ENCODE data around the gene FHIT. TPM values are rescaled to one million over a fixed set of nuclear protein-coding genes. Genes with fewer than 3 reads are reported as not detected.

FHIT gene
- total and polyA plus RNA-seq, 4 donors: 2.6 to 21.3 (median 8.7) TPM

GRCh38 chr3:59884409-59884808 is 1366.8 kb downstream of the FHIT start:
- TF ChIP-seq CTCF (IDR thresholded peaks at IDR 0.05; ENCODE audit: control extremely low read depth, extremely low read depth): no peak
- Histone ChIP-seq H3K9me3 (ENCODE audit: control insufficient read depth in 4 of 4, insufficient read depth in 3 of 4, low read length in 3 of 4) (no peaks in the 10 kb centered on the region), H3K4me1 (ENCODE audit: control insufficient read depth in 5 of 5, insufficient read depth in 5 of 5, low read length in 5 of 5) (no peaks in the 10 kb centered on the region), H3K36me3 (ENCODE audit: control insufficient read depth in 4 of 4, insufficient read depth in 4 of 4, low read length in 4 of 4) (no peaks in the 10 kb centered on the region), H3K9ac (ENCODE audit: insufficient read depth in 1 of 2, low read length in 2 of 2) (no peak overlapping the region), H3K27ac (ENCODE audit: low read depth in 1 of 2, low read length in 1 of 2) (no peak overlapping the region), H3K4me3 (no peak overlapping the region), H3K27me3 (ENCODE audit: control insufficient read depth in 3 of 3, insufficient read depth in 3 of 3, low read length in 2 of 3) (peaks cover 0 to 2% (median 0%) of the 10 kb centered on the region in 3 donors)
- no peak for ATAC-seq (ENCODE audit: insufficient read depth, low FRiP score)
- DNase-seq: no peak
- WGBS, 2 donors: 32 to 70% methylated on average over 2 of the region's 2 CpGs

DNA sequence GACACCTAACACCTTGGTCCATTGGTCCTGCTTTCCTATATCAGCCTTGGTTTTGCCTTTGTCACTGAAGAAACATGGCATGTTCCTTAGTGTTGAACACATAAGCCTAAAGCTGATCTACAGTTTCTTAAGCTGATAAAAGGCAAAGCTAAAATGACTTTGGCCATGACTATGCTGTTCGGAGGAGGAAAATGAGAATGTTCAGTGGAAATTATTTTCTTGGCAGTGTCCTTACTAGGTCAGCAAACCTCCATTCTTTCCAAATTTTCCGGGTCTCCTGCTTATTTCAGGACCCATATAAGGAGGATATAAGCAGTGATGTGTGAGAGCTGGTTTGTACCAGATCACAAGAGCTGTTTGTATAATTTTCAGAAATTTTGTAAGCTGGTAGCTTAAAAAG is 1368.5 kb downstream of the FHIT start:
- H3K36me3 ChIP-seq (ENCODE audit: control insufficient read depth in 4 of 4, insufficient read depth in 4 of 4, low read length in 4 of 4): no peaks in the 10 kb centered on the region
- DNase-seq (peak in 1 of 3 donors; percentile 17), ATAC-seq (ENCODE audit: insufficient read depth, low FRiP score) (no peak)
- peaks cover 0 to 2% (median 0%) of the 10 kb centered on the region in 3 donors for H3K27me3 ChIP-seq (ENCODE audit: control insufficient read depth in 3 of 3, insufficient read depth in 3 of 3, low read length in 2 of 3)
- H3K4me3 ChIP-seq: no peak overlapping the region
- no peak overlapping the region for H3K9ac ChIP-seq (ENCODE audit: insufficient read depth in 1 of 2, low read length in 2 of 2)
- no peaks in the 10 kb centered on the region for H3K4me1 ChIP-seq (ENCODE audit: control insufficient read depth in 5 of 5, insufficient read depth in 5 of 5, low read length in 5 of 5)
- 84 to 97% methylated on average over 2 of the region's 2 CpGs for WGBS, 2 donors
- TF ChIP-seq CTCF (IDR thresholded peaks at IDR 0.05; ENCODE audit: control extremely low read depth, extremely low read depth): no peak
- no peak overlapping the region for H3K27ac ChIP-seq (ENCODE audit: low read depth in 1 of 2, low read length in 1 of 2)
- H3K9me3 ChIP-seq (ENCODE audit: control insufficient read depth in 4 of 4, insufficient read depth in 3 of 4, low read length in 3 of 4): no peaks in the 10 kb centered on the region

DNA sequence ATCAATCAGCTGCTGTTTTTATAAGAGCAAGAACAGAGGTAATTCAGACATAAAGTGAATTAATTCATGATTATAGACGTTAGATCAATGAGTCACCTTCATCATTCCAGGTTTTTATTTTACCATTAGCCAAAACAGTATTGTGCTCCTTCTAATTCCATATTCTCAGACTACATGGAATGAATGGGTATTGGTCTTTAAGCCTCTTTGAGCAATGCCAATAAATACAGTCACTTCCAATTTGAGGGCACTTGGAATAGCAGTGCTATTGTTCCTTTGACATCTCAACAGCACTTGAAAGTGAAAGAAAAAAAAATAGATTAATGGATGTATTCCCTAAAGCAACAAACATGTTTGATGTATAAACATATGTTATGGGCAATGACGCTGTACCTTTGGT is 1370.5 kb downstream of the FHIT start:
- ATAC-seq (ENCODE audit: insufficient read depth, low FRiP score): no peak
- H3K27me3 ChIP-seq (ENCODE audit: control insufficient read depth in 3 of 3, insufficient read depth in 3 of 3, low read length in 2 of 3): peaks cover 0 to 2% (median 0%) of the 10 kb centered on the region in 3 donors
- TF ChIP-seq CTCF (IDR thresholded peaks at IDR 0.05; ENCODE audit: control extremely low read depth, extremely low read depth): no peak
- no peak overlapping the region for H3K9ac ChIP-seq (ENCODE audit: insufficient read depth in 1 of 2, low read length in 2 of 2)
- H3K4me1 ChIP-seq (ENCODE audit: control insufficient read depth in 5 of 5, insufficient read depth in 5 of 5, low read length in 5 of 5): no peaks in the 10 kb centered on the region
- no peak for DNase-seq
- no peaks in the 10 kb centered on the region for H3K9me3 ChIP-seq (ENCODE audit: control insufficient read depth in 4 of 4, insufficient read depth in 3 of 4, low read length in 3 of 4)
- H3K4me3 ChIP-seq: no peak overlapping the region
- 66 to 75% methylated on average over 2 of the region's 2 CpGs for WGBS, 2 donors
- no peaks in the 10 kb centered on the region for H3K36me3 ChIP-seq (ENCODE audit: control insufficient read depth in 4 of 4, insufficient read depth in 4 of 4, low read length in 4 of 4)
- no peak overlapping the region for H3K27ac ChIP-seq (ENCODE audit: low read depth in 1 of 2, low read length in 1 of 2)

DNA sequence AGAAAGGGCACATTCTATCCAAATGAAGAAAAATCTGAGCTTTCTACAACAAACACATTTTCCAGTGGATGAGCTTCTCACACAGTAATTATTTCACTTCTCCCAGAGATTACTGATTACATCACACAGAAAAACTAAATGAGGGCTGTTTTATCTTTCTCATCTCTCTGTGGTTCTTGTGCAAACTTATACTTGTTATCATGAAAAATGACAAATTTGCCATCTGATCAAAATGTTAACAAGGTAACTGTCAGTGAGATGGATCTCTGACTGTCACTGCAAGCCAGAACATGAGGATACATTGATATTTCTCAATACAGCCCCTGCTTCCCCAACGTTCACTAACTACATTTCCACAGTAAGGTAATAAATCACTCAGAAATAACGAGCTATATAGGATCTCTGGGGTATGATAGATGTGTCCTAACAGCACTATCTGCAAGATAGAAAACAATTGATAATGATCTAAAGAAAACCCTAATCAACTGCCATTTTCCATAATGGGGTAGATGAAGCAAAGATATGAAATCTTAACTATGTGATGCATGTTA is 1372.1 kb downstream of the FHIT start:
- no peak for DNase-seq
- Histone ChIP-seq H3K27ac (ENCODE audit: low read depth in 1 of 2, low read length in 1 of 2) (no peak overlapping the region), H3K9me3 (ENCODE audit: control insufficient read depth in 4 of 4, insufficient read depth in 3 of 4, low read length in 3 of 4) (no peaks in the 10 kb centered on the region), H3K4me1 (ENCODE audit: control insufficient read depth in 5 of 5, insufficient read depth in 5 of 5, low read length in 5 of 5) (no peaks in the 10 kb centered on the region), H3K9ac (ENCODE audit: insufficient read depth in 1 of 2, low read length in 2 of 2) (no peak overlapping the region), H3K36me3 (ENCODE audit: control insufficient read depth in 4 of 4, insufficient read depth in 4 of 4, low read length in 4 of 4) (no peaks in the 10 kb centered on the region), H3K27me3 (ENCODE audit: control insufficient read depth in 3 of 3, insufficient read depth in 3 of 3, low read length in 2 of 3) (peaks cover 0 to 2% (median 0%) of the 10 kb centered on the region in 3 donors), H3K4me3 (no peak overlapping the region)
- TF ChIP-seq CTCF (IDR thresholded peaks at IDR 0.05; ENCODE audit: control extremely low read depth, extremely low read depth): no peak
- ATAC-seq (ENCODE audit: insufficient read depth, low FRiP score): no peak
- 31 to 40% methylated on average over 2 of the region's 2 CpGs for WGBS, 2 donors

Measured in lung (tissue), 12 donors.